Measurements from ENCODE around the gene CIB4. TPM values are rescaled to one million over a fixed set of nuclear protein-coding genes. Genes with fewer than 3 reads are reported as not detected.

Gene CIB4
- total RNA-seq, 1 experiment from 2014 or later = not detected

DNA sequence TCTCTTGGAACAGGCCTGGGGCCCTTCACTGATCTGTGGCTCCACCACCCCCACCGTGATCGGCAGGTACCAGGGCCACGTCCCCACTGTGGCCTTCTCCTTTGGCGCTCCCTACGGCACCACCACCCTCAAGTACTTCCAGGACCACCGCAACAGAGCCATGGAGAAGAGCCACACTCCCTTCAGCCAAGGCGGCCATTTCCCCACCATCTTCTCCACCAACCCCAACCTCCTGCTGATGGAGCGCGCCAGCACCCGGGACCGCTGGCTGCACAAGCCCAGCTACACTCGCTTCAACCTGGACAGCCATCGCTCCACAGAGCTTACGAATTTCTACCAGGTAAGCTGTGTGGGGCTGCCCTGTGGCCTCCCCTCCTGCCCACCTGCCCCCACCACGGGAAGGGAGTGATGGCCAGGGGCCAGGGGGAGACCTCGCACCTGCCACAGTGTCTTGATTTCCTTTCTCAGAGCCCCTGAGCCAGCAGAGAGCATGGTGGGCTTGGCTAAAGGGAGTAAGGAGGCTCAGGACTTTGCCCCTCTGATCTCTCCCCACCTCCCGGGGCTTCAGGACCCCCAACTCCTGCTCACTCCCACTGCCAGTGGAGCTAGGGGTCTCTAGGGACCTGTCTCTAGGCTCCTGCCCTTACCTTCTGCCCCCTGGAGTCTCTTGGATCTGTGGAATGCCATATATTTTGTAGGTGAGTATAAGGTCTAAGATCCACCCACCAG is 65.2 kb downstream of the CIB4 start:
- TF ChIP-seq CTCF (conservative IDR thresholded peaks at IDR 0.05) = no peak
- TF ChIP-seq EZH2 (IDR thresholded peaks at IDR 0.05; ENCODE audit: low read depth) = no peak
- Histone ChIP-seq H3F3A (ENCODE audit: insufficient read depth, low read depth) (no peaks in the 10 kb centered on the region), H3K27me3 (ENCODE audit: insufficient read depth, low read depth) (peaks cover 6% of the 10 kb centered on the region; the same call in 1 of the 2 replicates), H2AFZ (no peak overlapping the region), H3K36me3 (ENCODE audit: low read depth) (no peaks in the 10 kb centered on the region), H3K4me1 (replicated peaks; ENCODE audit: insufficient read depth) (peaks cover 15% of the 10 kb centered on the region), H3K79me2 (ENCODE audit: low read depth) (no peaks in the 10 kb centered on the region), H3K4me2 (0 out of 2 replicates have a peak overlapping the region, but pooled peaks have one; percentile 33), H3K9me2 (ENCODE audit: insufficient read depth) (no peaks in the 10 kb centered on the region), H3K27ac (no peak overlapping the region), H4K20me1 (ENCODE audit: insufficient read depth) (no peaks in the 10 kb centered on the region), H3K9me3 (ENCODE audit: insufficient read depth, low read depth) (no peaks in the 10 kb centered on the region), H3K4me3 (no peak overlapping the region)
- ChIA-PET POLR2A (ENCODE audit: unreplicated experiment) (no interaction called here), CTCF (no interaction called here)
- intact Hi-C loops (cut with micrococcal nuclease; ENCODE audit: unreplicated experiment) = loop anchor here (2.0 to 10.0 kb wide), 3 partner anchors 54 to 331 kb away; partner anchors contain the start of genes HADHA and HADHB
- no peak for DNase-seq
- no TSS peak for BruUV-seq (replicated peaks)

DNA sequence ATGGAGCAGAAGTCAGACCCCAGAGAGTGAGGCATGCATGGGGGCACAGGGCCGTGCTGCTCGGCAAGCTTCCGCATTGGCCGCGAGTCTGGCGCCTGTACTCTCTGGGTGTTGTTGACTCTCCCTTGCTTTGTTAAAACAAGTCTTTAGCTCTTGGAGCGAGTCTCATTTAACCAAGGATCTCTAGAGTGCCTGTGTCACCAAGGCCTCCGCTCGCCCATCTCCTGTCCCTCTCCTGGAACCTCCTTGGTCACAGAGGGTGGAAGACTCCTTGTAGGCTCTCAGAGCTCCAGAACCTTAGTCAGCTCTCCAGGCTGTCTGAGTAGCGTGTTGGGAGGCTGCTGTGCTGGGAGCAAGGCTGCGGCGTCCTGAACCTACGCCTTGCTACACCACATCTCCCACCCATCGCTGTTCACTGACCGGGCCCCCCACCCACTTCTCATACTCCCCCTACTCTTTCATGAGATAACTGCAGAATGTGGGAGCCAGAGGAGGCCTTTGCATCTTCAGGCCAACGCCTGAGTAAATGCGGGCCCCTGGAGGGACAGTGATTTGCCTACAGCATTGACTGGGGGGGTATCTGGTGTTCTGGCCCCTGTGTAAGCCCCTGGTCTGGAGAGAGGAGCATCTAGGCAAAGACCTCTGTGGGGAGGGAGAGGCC is 66.1 kb downstream of the CIB4 start:
- Histone ChIP-seq H2AFZ (no peak overlapping the region), H4K20me1 (ENCODE audit: insufficient read depth) (no peaks in the 10 kb centered on the region), H3F3A (ENCODE audit: insufficient read depth, low read depth) (no peaks in the 10 kb centered on the region), H3K27ac (no peak overlapping the region), H3K4me1 (replicated peaks; ENCODE audit: insufficient read depth) (peaks cover 15% of the 10 kb centered on the region), H3K4me2 (no peak overlapping the region), H3K36me3 (ENCODE audit: low read depth) (no peaks in the 10 kb centered on the region), H3K4me3 (no peak overlapping the region), H3K9me2 (ENCODE audit: insufficient read depth) (no peaks in the 10 kb centered on the region), H3K27me3 (ENCODE audit: insufficient read depth, low read depth) (no peaks in the 10 kb centered on the region), H3K9me3 (ENCODE audit: insufficient read depth, low read depth) (no peaks in the 10 kb centered on the region), H3K79me2 (ENCODE audit: low read depth) (no peaks in the 10 kb centered on the region)
- ChIA-PET CTCF (no interaction called here), POLR2A (ENCODE audit: unreplicated experiment) (no interaction called here)
- no peak for TF ChIP-seq EZH2 (IDR thresholded peaks at IDR 0.05; ENCODE audit: low read depth)
- no peak for DNase-seq
- intact Hi-C loops (cut with micrococcal nuclease; ENCODE audit: unreplicated experiment) = loop anchor here (5.0 to 10.0 kb wide), 2 partner anchors 53 to 330 kb away; partner anchors contain the start of genes HADHA and HADHB
- BruUV-seq (replicated peaks) = no TSS peak

GRCh38 chr2:26574066-26574899 is 66.9 kb downstream of the CIB4 start:
- POLR2A ChIA-PET (ENCODE audit: unreplicated experiment) = no interaction called here
- Histone ChIP-seq H4K20me1 (ENCODE audit: insufficient read depth) (no peaks in the 10 kb centered on the region), H3K9me2 (ENCODE audit: insufficient read depth) (no peaks in the 10 kb centered on the region), H3K27me3 (ENCODE audit: insufficient read depth, low read depth) (no peaks in the 10 kb centered on the region), H3K9me3 (ENCODE audit: insufficient read depth, low read depth) (no peaks in the 10 kb centered on the region), H3K27ac (no peak overlapping the region), H3K4me3 (no peak overlapping the region), H3K36me3 (ENCODE audit: low read depth) (no peaks in the 10 kb centered on the region), H3F3A (ENCODE audit: insufficient read depth, low read depth) (no peaks in the 10 kb centered on the region), H3K4me1 (replicated peaks; ENCODE audit: insufficient read depth) (peaks cover 15% of the 10 kb centered on the region), H2AFZ (no peak overlapping the region), H3K79me2 (ENCODE audit: low read depth) (no peaks in the 10 kb centered on the region), H3K4me2 (no peak overlapping the region)
- CTCF ChIA-PET = no interaction called here
- no peak for DNase-seq
- no TSS peak for BruUV-seq (replicated peaks)
- intact Hi-C loops (cut with micrococcal nuclease; ENCODE audit: unreplicated experiment) = loop anchor here (10.0 kb wide), 1 partner anchor 329 kb away; the partner anchor contains the start of genes HADHA and HADHB
- TF ChIP-seq CTCF (conservative IDR thresholded peaks at IDR 0.05) (no peak), EZH2 (IDR thresholded peaks at IDR 0.05; ENCODE audit: low read depth) (no peak)

Data from PC-9 (cell line).